Hepatocyte (in vitro differentiated cells): ENCODE measurements around the gene TCAF1.
"Not testable (repeated sequence)": the region's sequence is repeated elsewhere in the genome, so short reads cannot be mapped to it uniquely, and the experiment has no call there.

Experiments
- CTCF ChIP-seq: fragments of 200-600 bp; sonication (generic); IDR thresholded peaks from 2 replicates; pipeline ENCODE4 v1.5.1; 2016; ENCODE audit warnings: antibody characterized with exemption, mild to moderate bottlenecking; ENCODE audit not compliant: poor library complexity
- EZH2 ChIP-seq: fragments of 200-600 bp; sonication (generic); IDR thresholded peaks from 2 replicates; pipeline ENCODE4 v1.6.1; 2016; ENCODE audit warnings: antibody characterized with exemption, mild to moderate bottlenecking, borderline replicate concordance

- TF ChIP-seq CTCF, EZH2: not testable (repeated sequence)
These were observed 30.4 kb downstream of the TCAF1 start for GRCh38 chr7:143871534-143871933.
